Uterus (tissue), 4 donors: Measurements from ENCODE around the gene ZBTB7C. TPM values are rescaled to one million over a fixed set of nuclear protein-coding genes. Genes with fewer than 3 reads are reported as not detected.

Experiments used
- DNase-seq, 2 donors: peaks; one replicate each; pipeline ENCODE4 v3.0.0-alpha.2; 2019 to 2020
- H3K27ac ChIP-seq, 2 donors: fragments of 200-600 bp; sonication (generic); 1 replicate in 1 of 2; 2 replicates in 1 of 2; pipeline ENCODE4 v1.5.1; 2016 to 2018
- H3K27me3 ChIP-seq, 2 donors: fragments of 200-600 bp; sonication (generic); one replicate each; pipeline ENCODE4 v1.5.1; 2018 to 2019; ENCODE audit warnings: control low read depth in 1 of 2
- H3K36me3 ChIP-seq, 2 donors: fragments of 200-600 bp; sonication (generic); one replicate each; pipeline ENCODE4 v1.5.1; 2019; ENCODE audit warnings: control low read depth in 1 of 2
- H3K4me1 ChIP-seq, 2 donors: fragments of 200-600 bp; sonication (generic); one replicate each; pipeline ENCODE4 v1.5.1; 2018 to 2019; ENCODE audit warnings: control low read depth in 1 of 2
- H3K4me3 ChIP-seq, 2 donors: fragments of 200-600 bp; sonication (generic); 1 replicate in 1 of 2; 2 replicates in 1 of 2; pipeline ENCODE4 v1.5.1; 2018 to 2019; ENCODE audit warnings: mild to moderate bottlenecking in 1 of 2
- H3K9me3 ChIP-seq, 2 donors: fragments of 200-600 bp; sonication (generic); one replicate each; pipeline ENCODE4 v1.5.1; 2019; ENCODE audit warnings: control low read depth in 1 of 2
- POLR2A ChIP-seq, 2 donors: fragments of 450-650 bp; IDR thresholded peaks; one replicate each; pipeline ENCODE4 v1.6.1; 2016; ENCODE audit warnings: antibody characterized with exemption in 2 of 2, mild to moderate bottlenecking in 1 of 2, moderate library complexity in 1 of 2
- intact Hi-C: fragments of 100-400 bp; cut with DNase I; formaldehyde crosslinking; loops from one replicate; pipeline ENCODE4 v1.15.1; 2023; ENCODE audit warnings: low total_unique reads
- total RNA-seq, 4 donors: library from RNA; depleted of rRNA in 3 of 4; stranded (reverse); fragments of >200 nt in 3 of 4; gene quantifications; one replicate each; pipeline versions ENCODE4 v1.1.0 to v1.2.4, GENCODE V29; 2014 to 2023
- TF ChIP-seq, protein P1 (sequence below), 4 experiments: fragments of 200-600 bp in 2 of 4; fragments of 450-650 bp in 2 of 4; sonication (generic) in 2 of 4; IDR thresholded peaks; one replicate each; pipeline ENCODE4 v1.5.1; 2016 to 2019; ENCODE audit warnings: antibody characterized with exemption in 4 of 4, mild to moderate bottlenecking in 2 of 4, moderate library complexity in 1 of 4
- donor health status: DM: yes; HTN: yes; CAD: no.

ZBTB7C gene
- total RNA-seq, 4 donors from 2014 or later, result 1.0 to 11.2 (median 7.9) TPM

DNA sequence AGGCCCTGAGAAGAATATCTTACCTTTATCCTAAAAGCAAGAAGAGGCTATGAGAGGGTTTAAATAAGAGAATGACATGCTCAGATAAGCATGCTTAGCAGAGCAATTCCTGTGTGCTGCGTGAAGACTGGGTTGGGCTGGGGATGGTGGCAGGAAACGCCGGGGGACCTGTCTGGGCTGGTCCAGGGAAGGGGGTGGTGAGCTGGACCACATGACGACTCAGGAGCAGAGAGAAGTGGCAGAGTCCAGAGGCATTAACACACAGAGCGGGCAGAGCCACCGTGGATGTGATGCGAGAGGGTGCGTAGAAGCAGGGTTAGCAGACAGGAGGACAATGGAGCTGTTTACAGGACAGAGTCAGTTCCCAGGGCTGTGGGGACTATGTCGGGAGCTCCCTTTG lies 84.5 kb downstream of the ZBTB7C start:
- no peak for DNase-seq
- no peak overlapping the region for H3K27ac ChIP-seq
- H3K4me1 ChIP-seq, result no peaks in the 10 kb centered on the region
- no peaks in the 10 kb centered on the region for H3K36me3 ChIP-seq
- no peaks in the 10 kb centered on the region for H3K27me3 ChIP-seq
- H3K9me3 ChIP-seq, result no peaks in the 10 kb centered on the region
- no peak overlapping the region for H3K4me3 ChIP-seq
- intact Hi-C loops, result no loop called here
- TF ChIP-seq, protein P1, sequence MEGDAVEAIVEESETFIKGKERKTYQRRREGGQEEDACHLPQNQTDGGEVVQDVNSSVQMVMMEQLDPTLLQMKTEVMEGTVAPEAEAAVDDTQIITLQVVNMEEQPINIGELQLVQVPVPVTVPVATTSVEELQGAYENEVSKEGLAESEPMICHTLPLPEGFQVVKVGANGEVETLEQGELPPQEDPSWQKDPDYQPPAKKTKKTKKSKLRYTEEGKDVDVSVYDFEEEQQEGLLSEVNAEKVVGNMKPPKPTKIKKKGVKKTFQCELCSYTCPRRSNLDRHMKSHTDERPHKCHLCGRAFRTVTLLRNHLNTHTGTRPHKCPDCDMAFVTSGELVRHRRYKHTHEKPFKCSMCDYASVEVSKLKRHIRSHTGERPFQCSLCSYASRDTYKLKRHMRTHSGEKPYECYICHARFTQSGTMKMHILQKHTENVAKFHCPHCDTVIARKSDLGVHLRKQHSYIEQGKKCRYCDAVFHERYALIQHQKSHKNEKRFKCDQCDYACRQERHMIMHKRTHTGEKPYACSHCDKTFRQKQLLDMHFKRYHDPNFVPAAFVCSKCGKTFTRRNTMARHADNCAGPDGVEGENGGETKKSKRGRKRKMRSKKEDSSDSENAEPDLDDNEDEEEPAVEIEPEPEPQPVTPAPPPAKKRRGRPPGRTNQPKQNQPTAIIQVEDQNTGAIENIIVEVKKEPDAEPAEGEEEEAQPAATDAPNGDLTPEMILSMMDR (IDR thresholded peaks at IDR 0.05), result no peak
- no peak for TF ChIP-seq POLR2A (IDR thresholded peaks at IDR 0.05)

DNA sequence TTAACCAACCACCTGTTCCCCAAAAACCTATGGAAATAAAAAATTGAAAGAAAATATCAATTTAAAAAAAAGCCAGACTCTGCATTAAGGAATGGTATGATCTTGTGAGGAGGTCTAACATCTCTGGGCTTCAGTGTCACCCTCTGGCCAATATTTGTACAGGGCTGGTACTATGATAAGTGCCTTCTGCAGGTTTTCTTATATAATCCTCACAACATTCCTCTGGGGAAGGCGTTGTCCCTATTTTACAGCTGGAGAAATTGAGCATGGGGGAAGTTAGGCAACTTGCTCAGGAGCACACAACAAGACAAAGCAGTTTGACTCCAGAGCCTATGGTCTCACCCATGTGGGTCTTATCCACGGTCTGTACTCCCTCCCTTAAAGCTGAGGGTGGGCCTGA lies 86.0 kb downstream of the ZBTB7C start:
- H3K4me1 ChIP-seq, result peaks cover 0 to 3% of the 10 kb centered on the region in 2 donors
- TF ChIP-seq POLR2A (IDR thresholded peaks at IDR 0.05), result no peak
- TF ChIP-seq, protein P1 (IDR thresholded peaks at IDR 0.05), result no peak
- H3K36me3 ChIP-seq, result no peaks in the 10 kb centered on the region
- DNase-seq, result no peak
- H3K27me3 ChIP-seq, result no peaks in the 10 kb centered on the region
- no peak overlapping the region for H3K4me3 ChIP-seq
- H3K27ac ChIP-seq, result no peak overlapping the region
- no peaks in the 10 kb centered on the region for H3K9me3 ChIP-seq
- intact Hi-C loops, result no loop called here

DNA sequence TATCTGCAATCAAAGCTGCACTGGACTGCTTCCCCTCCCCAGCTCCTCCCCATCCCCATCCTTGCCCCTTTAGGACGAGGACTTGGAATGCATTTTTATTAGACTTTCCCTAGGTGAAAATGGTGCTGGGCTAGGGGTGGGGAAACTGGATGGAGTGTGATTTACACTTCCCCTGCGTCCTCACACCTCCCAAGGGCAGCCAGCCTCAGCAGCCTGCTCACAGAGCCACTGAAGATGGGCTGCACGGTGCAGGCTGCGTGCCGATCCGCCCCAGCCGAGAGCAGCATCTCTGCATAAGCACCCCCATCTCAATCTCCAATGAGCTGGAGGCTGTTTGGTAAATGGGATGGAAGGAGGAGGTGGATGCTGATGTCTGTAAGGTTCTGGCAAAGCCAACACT lies 87.6 kb downstream of the ZBTB7C start:
- Histone ChIP-seq H3K36me3 (no peaks in the 10 kb centered on the region), H3K27me3 (no peaks in the 10 kb centered on the region), H3K27ac (no peak overlapping the region), H3K9me3 (no peaks in the 10 kb centered on the region), H3K4me1 (peaks cover 0 to 3% of the 10 kb centered on the region in 2 donors), H3K4me3 (no peak overlapping the region)
- DNase-seq, result no peak
- intact Hi-C loops, result no loop called here
- TF ChIP-seq, protein P1 (IDR thresholded peaks at IDR 0.05), result no peak
- TF ChIP-seq POLR2A (IDR thresholded peaks at IDR 0.05), result no peak

DNA sequence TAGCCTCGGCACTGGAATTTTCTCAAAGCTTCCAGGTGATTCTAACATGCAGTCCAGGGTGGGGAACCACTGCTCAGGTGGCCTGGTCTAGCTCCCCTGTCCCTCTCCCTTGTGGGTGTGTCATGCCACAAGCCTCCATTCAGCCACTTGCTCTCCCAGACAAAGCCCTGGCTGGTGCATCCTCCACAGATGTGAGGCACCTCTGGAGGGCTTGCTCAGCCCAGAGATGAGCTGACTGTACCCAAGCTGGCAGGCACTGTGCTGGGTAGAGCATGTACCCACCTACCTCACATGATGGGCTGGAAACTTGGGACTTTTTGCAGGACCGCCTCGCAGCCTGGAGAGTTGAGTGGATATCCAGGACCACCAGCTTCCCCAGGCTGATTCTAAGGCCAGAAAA lies 88.1 kb downstream of the ZBTB7C start:
- TF ChIP-seq, protein P1 (IDR thresholded peaks at IDR 0.05), result no peak
- no peak for TF ChIP-seq POLR2A (IDR thresholded peaks at IDR 0.05)
- H3K4me3 ChIP-seq, result no peak overlapping the region
- H3K36me3 ChIP-seq, result no peaks in the 10 kb centered on the region
- H3K9me3 ChIP-seq, result no peaks in the 10 kb centered on the region
- no peak overlapping the region for H3K27ac ChIP-seq
- no peak for DNase-seq
- H3K27me3 ChIP-seq, result no peaks in the 10 kb centered on the region
- intact Hi-C loops, result no loop called here
- peaks cover 0 to 3% of the 10 kb centered on the region in 2 donors for H3K4me1 ChIP-seq

DNA sequence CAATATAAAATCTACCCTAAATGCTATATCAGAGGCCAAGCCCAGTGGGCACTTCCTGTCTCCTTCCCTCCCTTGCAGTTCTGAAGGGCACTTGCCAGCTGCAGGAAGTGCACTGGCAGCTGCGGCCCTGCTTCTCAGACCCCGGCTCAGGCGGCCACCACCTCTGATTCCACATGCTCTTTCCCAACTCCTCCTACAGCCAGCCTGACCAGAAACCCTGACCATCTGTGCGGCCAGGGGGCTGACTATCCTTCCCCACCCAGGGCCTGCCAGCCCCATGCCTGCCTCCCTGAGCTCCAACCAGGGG lies 88.6 kb downstream of the ZBTB7C start:
- no peak for TF ChIP-seq POLR2A (IDR thresholded peaks at IDR 0.05)
- TF ChIP-seq, protein P1 (IDR thresholded peaks at IDR 0.05), result no peak
- intact Hi-C loops, result no loop called here
- no peak overlapping the region for H3K27ac ChIP-seq
- no peaks in the 10 kb centered on the region for H3K36me3 ChIP-seq
- no peaks in the 10 kb centered on the region for H3K9me3 ChIP-seq
- no peaks in the 10 kb centered on the region for H3K27me3 ChIP-seq
- peaks cover 0 to 3% of the 10 kb centered on the region in 2 donors for H3K4me1 ChIP-seq
- H3K4me3 ChIP-seq, result no peak overlapping the region
- no peak for DNase-seq
